Fibroblast of skin of right biceps (primary cell): ENCODE measurements around the gene USH1G.
"Not testable (repeated sequence)": the region's sequence is repeated elsewhere in the genome, so short reads cannot be mapped to it uniquely, and the experiment has no call there.

Source experiments
- DNase-seq: peaks from one replicate; pipeline ENCODE4 v3.0.0-alpha.2; 2013

USH1G gene

GRCh38 chr17:74873037-74873873 is 49.8 kb downstream of the USH1G start:
- DNase-seq = peak; percentile 100

GRCh38 chr17:74872313-74873036 is 50.6 kb downstream of the USH1G start, which contains the start of gene FDXR:
Gene FDXR, minus strand, starts transcription at chr17:74872994. Its CDS starts 50 bp downstream, at chr17:74872944.
- no peak for DNase-seq

GRCh38 chr17:74871356-74872076 is 51.5 kb downstream of the USH1G start:
- DNase-seq = no peak

GRCh38 chr17:74870512-74870911 is 52.5 kb downstream of the USH1G start:
- peak; percentile 81 for DNase-seq

GRCh38 chr17:74870028-74870427 is 53.0 kb downstream of the USH1G start:
- DNase-seq = not testable (repeated sequence)

- no peak for DNase-seq
Measured at GRCh38 chr17:74868908-74869255, 54.2 kb downstream of the USH1G start.

- DNase-seq = no peak
Measured at GRCh38 chr17:74868251-74868907, 54.7 kb downstream of the USH1G start.

- DNase-seq = no peak
Measured at GRCh38 chr17:74866198-74866835, 56.7 kb downstream of the USH1G start.
